ENCODE data around the gene SLC6A1. TPM values are rescaled to one million over a fixed set of nuclear protein-coding genes. Genes with fewer than 3 reads are reported as not detected.

The SLC6A1 gene
- total and polyA plus RNA-seq, 2 of the 13 experiments (the other 11 are each of a cell fraction or from before 2014, with no cell fraction given): not detected

- H3K36me3 ChIP-seq (replicated peaks in 1 of 2; ENCODE audit: control insufficient read depth in 1 of 2, insufficient read depth in 2 of 2, low read length in 2 of 2): no peaks in the 10 kb centered on the region
- no peaks in the 10 kb centered on the region for H3K9me3 ChIP-seq (ENCODE audit: low read length)
- ATAC-seq: no peak
- no peak for FAIRE-seq
- no peak overlapping the region for H3K9ac ChIP-seq (ENCODE audit: insufficient read depth, low read depth, low read length)
- peaks cover 3 to 4% of the 10 kb centered on the region in 2 experiments; a peak in 3 of 5 replicates for H3K27me3 ChIP-seq (ENCODE audit: control insufficient read depth in 1 of 2, insufficient read depth in 2 of 2, low read length in 2 of 2)
- no peak overlapping the region for H2AFZ ChIP-seq (ENCODE audit: low read length)
- CTCF ChIA-PET (ENCODE audit: low intra/inter-chr PET ratio, low total read pairs): no interaction called here
- in situ Hi-C loops (cut with HindIII; ENCODE audit: extremely low pct_ligation_motif_present, low pct_unique_long_range_greater_than_20kb): no loop called here
- POLR2A ChIA-PET: no interaction called here
- WGBS (ENCODE audit: low lambda C conversion rate): 19% methylated on average over 6 of the region's 6 CpGs
- H3K4me1 ChIP-seq (ENCODE audit: insufficient read depth, low read length): peaks cover 30% of the 10 kb centered on the region
- no peak overlapping the region for H3K27ac ChIP-seq (ENCODE audit: extremely low read length, insufficient read depth, low read length)
- no peaks in the 10 kb centered on the region for H4K20me1 ChIP-seq (ENCODE audit: insufficient read depth, low read length)
- H3K4me3 ChIP-seq (replicated peaks in 1 of 3; ENCODE audit: insufficient read depth in 1 of 3, low read depth in 2 of 3, low read length in 3 of 3): no peak overlapping the region
- no peak overlapping the region for H3K4me2 ChIP-seq (ENCODE audit: low read depth, low read length)
- DNase-seq (ENCODE audit: low spot score): no peak
- BruUV-seq (replicated peaks): no TSS peak
- intact Hi-C loops (cut with micrococcal nuclease; ENCODE audit: unreplicated experiment): no loop called here
- H3K79me2 ChIP-seq (ENCODE audit: insufficient read depth, low read length): no peaks in the 10 kb centered on the region
- TF ChIP-seq ZNF33A (CRISPR knock-in tag; IDR thresholded peaks at IDR 0.05; ENCODE audit: borderline replicate concordance) (no peak), PRMT3 (CRISPR knock-in tag; IDR thresholded peaks at IDR 0.05; ENCODE audit: borderline replicate concordance, low read depth) (no peak), MAFK (conservative IDR thresholded peaks at IDR 0.05 in 1 of 2, IDR thresholded peaks at IDR 0.05 in 1 of 2; ENCODE audit: low read length in 2 of 2) (no peak), ZNF549 (CRISPR knock-in tag; IDR thresholded peaks at IDR 0.05) (no peak), ZNF891 (CRISPR knock-in tag; IDR thresholded peaks at IDR 0.05) (no peak), DNMT3B (CRISPR knock-in tag; conservative IDR thresholded peaks at IDR 0.05) (no peak), ZNF407 (CRISPR knock-in tag; IDR thresholded peaks at IDR 0.05; ENCODE audit: not compliant biosample characterization) (no peak), IKZF1 (IDR thresholded peaks at IDR 0.05) (no peak), EED (CRISPR knock-in tag; IDR thresholded peaks at IDR 0.05) (no peak), SOX13 (IDR thresholded peaks at IDR 0.05) (no peak), SOX13 (CRISPR knock-in tag; conservative IDR thresholded peaks at IDR 0.05 in 1 of 2, IDR thresholded peaks at IDR 0.05 in 1 of 2) (no peak), ZFP90 (CRISPR knock-in tag; IDR thresholded peaks at IDR 0.05; ENCODE audit: borderline replicate concordance) (no peak)
- TF ChIP-seq, protein P1, sequence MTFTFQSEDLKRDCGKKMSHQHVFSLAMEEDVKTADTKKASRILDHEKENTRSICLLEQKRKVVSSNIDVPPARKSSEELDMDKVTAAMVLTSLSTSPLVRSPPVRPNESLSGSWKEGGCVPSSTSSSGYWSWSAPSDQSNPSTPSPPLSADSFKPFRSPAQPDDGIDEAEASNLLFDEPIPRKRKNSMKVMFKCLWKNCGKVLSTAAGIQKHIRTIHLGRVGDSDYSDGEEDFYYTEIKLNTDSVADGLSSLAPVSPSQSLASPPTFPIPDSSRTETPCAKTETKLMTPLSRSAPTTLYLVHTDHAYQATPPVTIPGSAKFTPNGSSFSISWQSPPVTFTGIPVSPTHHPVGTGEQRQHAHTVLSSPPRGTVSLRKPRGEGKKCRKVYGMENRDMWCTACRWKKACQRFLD (CRISPR knock-in tag; IDR thresholded peaks at IDR 0.05; ENCODE audit: borderline replicate concordance): no peak
These were observed 13.2 kb downstream of the SLC6A1 start for GRCh38 chr3:11005686-11006256.

Measured in HepG2 (cell line).